GM18861 (cell line): ENCODE measurements around the gene HS2ST1.

Experiments
- ATAC-seq: cut with Tn5 transposase; IDR thresholded peaks from one replicate; pipeline ENCODE4 v1.9.1; 2021; ENCODE audit not compliant: unreplicated experiment

Gene HS2ST1

DNA sequence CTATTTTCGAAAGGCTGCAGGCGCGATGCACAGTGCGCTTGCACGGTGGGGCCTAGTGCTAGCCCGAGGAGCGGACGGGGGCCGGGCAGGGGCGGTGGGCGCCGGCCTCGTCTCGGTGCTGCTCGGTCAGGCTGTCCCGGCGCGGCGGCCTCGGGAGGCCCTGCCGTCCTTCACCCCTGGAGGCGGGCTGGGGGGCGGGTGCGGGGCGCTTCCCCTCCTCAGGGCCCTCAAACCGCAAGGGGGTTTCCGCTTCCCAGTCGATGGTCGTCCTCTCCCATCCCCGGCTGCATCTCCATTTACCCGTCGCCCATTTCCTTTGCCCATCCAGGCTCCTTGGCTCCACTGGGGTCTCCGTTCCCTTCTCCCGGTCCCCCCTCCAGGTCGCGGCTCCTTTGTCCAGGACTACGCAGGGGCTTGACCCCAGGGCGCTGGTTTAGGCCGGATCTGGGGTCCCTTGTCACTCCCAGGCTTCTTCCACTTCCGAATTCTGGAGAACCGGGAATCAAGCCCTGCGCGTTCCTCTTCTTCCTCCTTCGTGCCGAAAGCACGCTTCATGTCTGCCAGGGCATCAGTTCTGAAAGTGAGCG, 217.9 kb downstream of the HS2ST1 start:
- ATAC-seq, result no peak

DNA sequence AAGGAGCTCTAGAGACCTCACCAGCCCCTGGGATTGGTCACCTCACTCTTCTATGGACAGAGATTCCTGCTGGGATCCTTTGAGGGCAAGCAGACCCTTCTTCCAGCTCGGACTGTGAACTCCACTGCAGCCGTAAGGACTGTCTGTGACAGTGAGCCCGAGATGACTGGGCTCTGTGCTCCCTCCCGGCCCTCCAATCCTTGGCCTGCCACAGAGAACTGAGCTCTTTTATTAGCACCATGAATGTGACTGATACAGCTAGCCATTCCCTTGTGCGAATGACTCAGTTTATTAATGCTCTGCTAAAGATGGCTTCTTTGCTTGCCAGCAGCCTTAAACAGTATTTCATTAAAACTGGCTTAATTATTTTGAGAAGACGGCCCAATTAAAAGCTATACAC, 219.6 kb downstream of the HS2ST1 start:
- ATAC-seq, result no peak

DNA sequence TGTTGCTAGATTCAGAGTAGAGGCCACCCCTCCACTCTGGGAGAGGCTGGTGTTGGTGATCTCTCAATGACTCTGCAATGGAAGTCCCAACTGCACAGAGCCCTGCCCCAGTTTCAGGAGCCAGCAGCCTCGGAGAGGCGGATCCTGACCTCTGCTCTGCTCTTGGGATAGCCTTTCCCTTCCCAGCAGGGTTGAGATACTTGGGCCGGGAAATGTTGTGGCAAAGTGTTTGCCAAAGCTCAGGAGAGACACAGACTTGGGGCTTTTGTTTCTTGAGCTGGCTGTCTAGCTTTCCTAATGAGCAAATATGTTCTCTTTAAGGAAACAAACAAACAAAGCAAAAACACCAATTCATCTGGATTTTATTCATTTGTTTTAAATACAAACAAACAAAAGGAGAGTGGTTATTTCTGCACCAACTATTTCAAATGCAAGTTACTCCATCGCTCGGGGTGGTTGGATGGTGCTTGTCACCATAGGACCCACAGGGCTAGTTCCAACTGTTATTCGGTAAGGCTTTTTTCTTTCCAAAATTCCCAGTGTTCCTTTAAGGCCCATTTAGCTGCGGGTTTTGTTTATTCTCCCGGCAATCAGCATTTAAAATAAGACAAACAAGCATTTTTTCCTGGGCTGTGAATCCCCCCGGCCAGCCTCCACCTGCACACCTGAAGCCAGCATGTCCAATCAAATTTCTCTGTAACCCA, 220.3 kb downstream of the HS2ST1 start:
- no peak for ATAC-seq

DNA sequence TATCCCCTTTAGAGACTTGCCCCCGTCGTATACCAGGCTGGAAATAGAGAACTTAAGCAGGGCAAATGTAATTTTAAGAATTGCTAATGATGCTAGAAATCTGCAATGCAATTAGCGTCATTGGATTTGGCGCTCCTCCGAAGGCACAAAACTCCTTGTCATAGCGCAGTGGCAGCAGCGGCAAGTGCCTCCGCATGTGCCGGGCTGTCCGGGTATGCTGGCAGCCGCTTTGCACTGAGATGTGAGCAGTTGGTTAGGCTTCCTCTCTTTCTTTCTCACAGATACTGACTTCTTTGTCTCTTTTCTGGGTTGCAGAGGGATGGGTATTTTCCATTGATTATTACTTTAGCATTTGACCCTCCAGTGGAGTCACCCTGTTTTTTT, 220.9 kb downstream of the HS2ST1 start:
- ATAC-seq, result no peak

DNA sequence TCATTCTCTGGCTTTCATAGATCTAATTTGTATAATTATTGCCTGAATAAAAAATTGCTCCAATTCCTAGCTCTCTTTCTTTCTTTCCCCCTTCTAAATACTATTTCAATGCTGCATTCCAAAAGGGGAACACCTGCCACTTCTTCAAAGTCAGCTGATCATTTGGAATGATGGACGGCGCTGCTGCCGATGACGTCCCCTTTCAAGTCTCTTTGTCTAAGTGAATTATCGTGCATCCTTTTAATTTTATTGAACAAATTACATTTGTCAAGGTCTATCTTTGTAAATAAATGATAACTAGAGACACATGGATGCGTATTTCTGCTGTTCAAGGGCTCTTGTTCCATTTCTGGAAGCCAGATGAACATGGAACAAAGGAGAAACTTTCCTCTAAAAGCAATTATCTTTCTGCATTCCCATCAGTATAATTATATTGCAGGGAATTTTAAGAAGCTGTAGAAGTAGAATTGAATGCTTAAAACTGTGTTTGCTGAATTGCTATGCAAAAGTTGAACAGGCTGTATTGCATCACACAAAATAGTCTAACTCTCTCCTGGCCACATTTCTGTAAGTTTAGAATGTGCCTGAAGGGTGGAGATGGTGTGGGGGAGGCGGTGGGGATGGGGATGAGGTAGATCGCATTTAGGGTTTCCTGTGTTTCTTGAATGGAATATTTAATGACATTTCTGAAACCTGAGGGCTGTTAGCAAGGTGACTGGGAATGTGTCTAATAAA, 222.3 kb downstream of the HS2ST1 start:
- no peak for ATAC-seq

DNA sequence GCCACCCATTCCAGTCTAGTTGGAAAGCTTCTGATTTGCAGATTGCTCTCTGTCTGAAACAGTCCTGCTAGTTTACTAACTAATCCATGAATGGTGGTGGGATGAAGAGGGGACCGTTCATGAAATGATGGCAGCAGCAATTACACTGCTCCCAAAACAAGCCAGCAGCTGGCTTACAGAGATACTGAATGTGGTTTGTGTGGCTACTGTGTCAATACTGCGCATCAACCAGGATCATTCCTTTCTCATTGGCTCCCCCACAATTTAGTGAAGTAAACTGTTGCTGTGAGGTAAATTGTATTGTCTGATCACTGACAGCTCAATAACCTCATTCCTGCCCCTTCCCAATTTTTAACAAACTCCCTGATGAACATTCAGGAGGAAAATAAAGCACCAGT, 222.9 kb downstream of the HS2ST1 start:
- no peak for ATAC-seq

DNA sequence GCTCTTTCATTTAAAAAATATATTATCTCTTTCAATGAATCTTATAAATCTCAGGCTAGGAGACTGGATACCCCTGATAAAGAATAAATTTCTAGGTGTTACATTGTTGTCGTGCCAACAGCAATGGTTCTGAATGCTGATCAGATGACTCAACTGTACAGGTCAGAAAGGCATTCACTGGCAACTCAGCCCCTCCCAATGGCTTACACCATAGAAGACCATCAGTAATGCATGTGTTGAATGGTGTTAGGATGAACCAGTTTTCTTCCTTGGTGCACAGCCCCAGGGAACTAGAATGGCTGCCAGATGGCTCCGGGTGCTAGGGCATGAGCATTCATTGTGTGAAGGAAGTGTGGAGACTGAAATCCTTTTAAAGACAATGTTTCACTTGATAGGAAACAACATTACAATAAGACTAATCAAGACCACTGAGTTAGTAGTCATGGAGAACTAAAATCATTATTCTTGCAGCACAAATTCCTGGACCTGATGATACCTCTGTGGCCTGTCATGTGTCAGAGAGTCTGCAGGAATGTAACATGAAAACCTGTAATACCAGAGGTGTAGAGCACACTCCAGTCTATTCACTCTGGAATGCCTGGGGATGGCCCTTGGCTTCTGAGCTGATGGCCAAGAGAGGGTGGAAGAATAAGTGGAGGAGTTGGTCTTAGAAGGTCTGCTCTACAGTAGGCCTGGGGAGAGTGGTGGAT, 226.6 kb downstream of the HS2ST1 start:
- ATAC-seq, result no peak

DNA sequence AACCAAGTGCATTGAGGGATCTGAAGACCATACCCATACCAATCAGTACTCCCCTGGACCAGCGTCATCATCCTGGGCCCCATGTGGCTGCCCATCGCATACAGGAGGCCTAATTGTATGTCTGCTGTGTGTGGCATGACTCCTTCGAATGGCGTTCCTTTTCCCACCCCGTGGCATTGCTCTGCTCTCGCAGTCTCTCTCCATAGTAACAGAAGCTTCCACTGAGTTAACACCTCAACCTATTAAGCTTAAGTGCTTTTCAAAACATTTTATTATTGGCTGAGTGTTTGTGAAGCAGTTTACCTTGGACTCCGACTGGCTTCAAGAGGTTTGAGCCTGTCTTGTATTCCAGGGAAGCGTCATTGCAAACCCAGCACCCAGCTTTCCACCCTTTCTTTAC, 227.1 kb downstream of the HS2ST1 start:
- ATAC-seq, result no peak

DNA sequence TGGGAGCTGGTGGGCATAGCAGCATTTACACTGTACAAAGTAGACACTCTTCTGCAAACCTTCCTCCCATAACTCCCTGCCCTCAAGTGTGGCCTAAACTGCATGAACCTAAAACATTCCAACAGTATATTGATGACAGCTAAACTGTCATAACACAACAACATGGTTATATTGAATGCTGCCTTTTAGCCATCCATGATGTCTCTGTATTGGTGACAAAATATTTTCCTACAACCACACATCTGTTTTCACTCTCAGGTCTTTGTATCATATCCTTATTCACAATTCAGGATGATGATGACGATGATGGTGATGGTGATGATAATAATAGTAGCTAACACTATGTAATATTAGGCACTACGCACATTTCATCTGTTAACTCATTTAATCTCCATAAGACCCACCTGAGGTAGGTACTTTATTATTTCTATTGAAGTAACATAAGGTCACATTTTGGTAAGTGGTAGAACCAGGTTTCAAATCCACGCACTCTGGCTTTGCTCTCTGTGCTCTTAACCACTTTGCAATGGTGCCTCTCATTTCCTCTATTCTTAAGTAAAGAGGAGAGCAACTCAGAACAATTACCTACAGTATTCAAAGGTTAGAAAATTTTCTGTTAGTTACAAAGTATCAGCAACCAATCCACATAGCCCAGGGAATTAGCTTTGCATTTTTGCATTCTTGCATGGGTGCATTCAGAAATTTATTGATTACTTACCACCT, 229.1 kb downstream of the HS2ST1 start:
- no peak for ATAC-seq

DNA sequence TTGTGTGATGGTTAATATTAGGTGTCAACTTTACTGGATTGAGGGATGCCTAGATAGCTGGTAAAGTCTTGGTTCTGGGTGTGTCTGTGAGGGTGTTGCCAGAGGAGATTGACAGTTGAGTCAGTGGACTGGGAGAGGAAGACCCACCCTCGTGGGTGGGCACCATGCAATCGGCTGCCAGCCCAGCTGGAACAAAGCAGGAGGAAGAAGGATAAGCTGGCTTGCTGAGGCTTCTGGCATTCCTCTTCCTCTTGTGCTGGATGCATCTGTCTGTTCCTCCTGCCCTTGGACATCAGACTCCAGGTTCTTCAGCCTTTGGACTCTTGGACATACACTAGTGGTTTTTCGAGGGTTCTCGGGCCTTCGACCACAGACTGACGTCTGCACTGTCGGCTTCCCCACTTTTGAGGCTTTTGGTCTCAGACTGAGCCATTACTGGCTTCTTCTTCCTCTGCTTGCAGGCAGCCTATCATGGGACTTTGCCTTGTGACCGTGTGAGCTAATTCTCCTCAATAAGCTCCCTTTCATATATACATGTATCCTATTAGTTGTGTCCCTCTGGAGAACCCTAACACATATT, 230.0 kb downstream of the HS2ST1 start:
- ATAC-seq, result no peak

DNA sequence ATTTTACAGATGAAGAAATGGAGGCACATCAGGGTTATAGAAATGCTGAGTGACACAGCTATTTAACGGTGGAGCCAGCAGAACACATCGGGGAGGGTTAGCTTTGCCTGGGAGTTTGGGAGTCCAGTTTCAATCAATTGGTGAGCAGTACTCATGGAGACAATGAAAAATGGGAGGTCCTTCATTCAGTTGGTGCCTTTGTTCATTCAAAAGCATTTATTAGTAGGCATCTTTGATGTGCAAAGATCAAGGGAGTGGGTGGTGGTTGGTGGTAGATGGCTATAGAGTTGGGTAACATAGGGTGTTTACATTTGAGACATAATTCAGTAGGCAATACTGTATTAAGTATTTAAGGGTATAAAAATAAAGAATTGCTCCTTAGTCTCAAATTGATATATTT, 230.5 kb downstream of the HS2ST1 start:
- ATAC-seq, result no peak

DNA sequence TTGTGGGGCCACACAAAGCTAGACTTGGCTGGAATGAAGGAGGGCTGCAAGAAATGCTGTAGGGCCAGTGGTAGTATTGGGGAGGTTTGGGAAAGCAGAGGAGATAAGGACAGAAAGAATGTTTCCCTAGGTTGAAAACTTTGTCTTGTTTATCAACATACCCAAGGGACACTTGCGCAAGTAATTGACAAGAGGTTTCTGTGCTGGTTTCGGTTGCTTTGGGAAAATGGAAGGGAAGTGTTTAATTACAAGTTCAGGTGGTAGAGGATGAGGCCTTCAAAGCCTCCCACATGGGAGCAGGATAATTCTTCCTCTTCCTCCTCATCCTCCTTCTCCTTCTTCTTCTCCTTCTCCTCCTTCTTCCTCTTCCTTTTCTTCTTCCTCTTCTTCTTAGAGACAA, 232.1 kb downstream of the HS2ST1 start:
- no peak for ATAC-seq

DNA sequence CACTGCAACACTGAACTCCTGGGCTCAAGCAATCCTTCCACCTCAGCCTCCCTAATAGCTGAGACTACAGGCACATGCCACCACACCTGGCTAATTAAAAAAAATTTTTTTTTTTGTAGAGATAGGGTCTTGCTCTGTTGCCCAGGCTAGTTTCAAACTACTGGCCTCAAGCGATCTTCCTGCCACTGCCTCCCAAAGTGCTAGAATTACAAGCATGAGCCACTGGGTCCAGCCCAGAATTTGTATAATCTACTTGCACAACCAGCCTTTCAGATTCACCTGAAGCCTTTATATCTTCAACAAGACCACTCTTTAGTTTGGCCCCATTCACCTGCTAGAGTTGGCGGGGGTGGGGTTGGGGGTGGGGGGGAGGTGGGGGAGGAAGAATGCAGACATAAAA, 232.6 kb downstream of the HS2ST1 start:
- ATAC-seq, result no peak

DNA sequence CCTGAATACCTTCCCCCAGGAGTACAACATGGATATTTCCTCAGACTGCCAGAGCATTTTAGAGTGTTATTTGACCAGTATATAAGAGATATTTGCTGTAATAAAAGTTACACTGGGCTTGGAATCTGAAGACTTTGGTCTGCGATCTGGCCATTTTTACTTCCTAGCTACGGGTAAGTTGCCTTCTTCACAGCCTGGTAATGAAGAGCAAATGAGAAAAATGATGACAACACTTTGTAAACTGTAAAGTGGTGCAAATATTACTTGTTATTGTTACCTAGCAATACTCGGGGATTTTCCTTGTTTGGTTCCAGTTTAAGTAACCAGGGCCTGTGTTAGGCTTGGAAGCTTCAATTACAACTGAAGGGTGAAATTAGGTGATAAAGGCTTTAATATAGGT, 233.4 kb downstream of the HS2ST1 start:
- ATAC-seq, result no peak

DNA sequence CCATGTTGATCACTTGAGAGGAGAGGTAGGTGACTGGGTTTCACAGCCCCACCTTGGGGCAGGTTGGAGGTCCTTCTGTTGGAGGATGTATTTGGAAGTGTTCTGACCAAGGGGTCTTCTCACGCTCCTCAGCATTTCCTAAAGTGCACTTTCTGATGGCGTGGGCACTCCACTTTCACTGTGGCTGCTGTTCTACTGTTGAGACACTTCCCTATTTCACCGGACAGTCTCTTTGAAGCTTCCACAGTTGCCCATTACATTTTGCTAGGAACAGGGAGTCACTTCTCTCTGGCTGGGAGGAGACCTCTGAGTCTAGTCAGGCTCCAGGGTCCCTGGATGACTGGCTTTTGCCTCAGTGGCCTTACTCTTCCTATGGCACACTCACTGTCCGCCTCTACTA, 234.2 kb downstream of the HS2ST1 start:
- no peak for ATAC-seq

DNA sequence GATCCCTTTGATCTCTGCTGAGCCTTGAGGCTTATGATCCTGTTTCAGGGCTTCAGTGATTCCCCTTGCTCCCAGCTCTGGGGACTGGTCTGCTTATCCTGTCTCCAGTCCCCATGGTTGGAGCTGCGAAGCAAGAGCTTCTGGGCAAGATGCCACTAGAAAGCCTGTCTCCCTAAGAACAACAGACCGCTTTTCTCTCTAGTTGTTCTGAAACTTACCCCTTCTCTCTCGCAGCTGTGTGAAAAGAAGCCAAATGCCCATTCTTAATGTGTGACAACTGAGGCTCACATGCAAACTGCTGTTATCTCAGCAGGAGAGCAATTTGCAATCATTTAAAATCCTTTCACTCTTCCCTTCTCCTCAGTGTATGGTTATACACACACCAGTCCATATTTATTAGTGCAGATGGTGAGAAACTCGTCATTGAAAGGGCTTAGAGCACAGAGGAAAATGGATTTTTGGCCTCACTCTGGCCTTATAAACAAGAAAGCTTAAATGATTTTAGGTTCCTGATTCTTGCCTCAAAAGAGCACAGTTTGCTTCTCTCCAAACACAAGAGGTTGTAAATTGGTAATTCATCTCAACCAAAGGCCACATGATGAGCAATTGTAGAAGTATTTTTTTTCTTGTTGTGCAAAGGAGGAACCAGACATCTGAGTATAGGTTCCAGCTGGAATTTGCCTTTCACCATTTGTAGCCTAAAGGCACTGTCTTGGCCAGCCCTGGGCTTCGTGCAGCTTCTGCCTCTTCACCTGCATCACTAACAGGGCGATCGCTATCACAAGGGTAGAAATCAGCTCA, 235.0 kb downstream of the HS2ST1 start:
- no peak for ATAC-seq

DNA sequence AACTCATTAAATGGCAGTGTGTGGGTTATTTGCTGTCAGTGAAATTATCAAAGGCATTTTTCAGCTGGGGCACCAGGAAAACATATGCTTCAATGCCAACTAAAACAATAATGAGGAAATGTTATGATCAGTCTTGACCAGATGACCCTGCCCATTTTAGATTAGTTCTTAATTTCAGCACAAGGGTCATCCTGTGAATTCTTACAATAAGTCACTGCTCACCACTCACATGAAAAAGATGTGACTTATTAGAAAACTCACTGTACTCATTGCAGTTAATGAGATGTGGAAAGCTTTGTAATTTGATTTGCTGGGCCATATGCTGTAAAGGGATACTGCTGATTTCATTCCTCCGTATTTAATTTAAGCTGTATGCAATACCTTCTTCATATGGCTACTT, 235.7 kb downstream of the HS2ST1 start:
- ATAC-seq, result no peak

DNA sequence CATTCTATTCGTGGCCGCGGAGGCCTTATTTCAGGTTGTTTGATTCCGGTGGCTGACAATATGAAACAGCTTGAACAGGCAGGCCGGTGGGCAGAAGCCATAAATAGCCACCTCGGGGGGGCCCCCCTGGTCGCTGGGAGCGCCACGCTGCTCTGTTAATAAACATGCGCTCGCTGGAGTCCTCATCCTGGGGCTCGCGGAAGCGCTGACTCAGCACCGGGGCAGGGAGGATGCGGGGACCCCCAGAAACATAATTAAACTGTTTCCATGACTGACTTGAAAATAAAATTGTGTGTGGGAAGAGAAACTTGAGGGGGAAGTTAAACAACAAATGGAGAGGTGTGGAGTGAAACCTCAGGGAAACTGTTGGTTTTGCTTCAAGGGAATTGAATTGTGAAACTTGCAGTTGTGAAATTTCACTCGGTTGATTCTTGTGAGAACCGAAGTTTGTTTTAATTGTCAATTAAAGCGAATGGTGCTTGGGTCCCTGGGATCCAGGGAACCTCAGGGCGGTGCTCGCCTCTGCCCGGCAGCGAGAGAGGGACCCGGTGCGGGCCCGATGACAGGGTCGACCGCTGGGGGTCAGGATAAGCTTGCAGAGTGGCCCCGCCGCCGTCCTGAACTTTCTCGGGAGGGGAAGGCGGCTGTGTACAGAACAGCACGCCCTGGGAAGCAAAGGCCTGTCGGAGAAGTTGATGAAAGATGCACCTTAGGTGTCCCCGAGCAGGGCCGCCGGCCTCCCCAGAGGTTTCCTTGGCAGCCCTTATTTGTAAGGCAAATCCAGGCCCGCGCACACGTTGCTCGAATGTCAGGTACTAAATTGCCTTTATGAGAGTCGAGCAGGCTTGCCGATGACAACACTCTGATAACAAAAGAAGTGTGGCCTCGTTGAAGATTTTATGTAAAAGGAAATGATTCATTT, 237.3 kb downstream of the HS2ST1 start:
- peak; percentile 63 for ATAC-seq

DNA sequence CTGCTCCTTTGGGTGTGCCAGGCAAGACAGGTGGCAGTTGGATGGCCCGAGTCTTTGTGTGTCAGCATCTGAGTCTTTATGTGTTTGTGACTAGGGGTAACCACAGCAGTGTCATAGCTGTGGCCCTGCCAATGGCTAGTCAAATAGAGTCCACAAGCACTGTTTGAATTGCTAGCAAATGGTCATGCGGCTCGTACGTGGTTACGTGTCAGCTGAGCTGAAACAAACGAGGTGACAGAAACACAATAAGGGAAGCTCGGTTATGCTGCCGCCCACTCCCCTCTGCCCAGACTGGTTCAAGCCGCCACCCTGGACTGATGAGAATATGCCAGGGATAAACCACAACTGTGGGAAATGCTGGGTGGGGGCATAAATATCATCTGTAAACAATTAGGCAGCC, 239.9 kb downstream of the HS2ST1 start:
- ATAC-seq, result no peak
